GM06990 (cell line): ENCODE measurements around the gene SLC1A4.

Experiments
- DNase-seq: peaks from one replicate; pipeline ENCODE4 v3.0.0-alpha.2; 2011; ENCODE audit not compliant: insufficient read length; ENCODE audit errors: extremely low read depth
- H3K27me3 ChIP-seq: replicated peaks from 2 replicates; pipeline ENCODE4 v1.6.0; 2011; ENCODE audit warnings: low read length; ENCODE audit not compliant: control insufficient read depth, insufficient read depth
- H3K36me3 ChIP-seq: 2 replicates; pipeline ENCODE4 v1.5.1; 2011; ENCODE audit warnings: low read length; ENCODE audit not compliant: control insufficient read depth, insufficient read depth
- H3K4me3 ChIP-seq: replicated peaks from 2 replicates; pipeline ENCODE4 v1.5.1; 2011; ENCODE audit warnings: low read depth, mild to moderate bottlenecking, control low read depth, low read length
- TF ChIP-seq, protein P1 (sequence below): IDR thresholded peaks from 2 replicates; pipeline ENCODE4 v1.5.1; 2011; ENCODE audit warnings: low read length, control low read depth, mild to moderate bottlenecking, inconsistent platforms; ENCODE audit not compliant: insufficient read depth, poor library complexity, severe bottlenecking

SLC1A4 gene

DNA sequence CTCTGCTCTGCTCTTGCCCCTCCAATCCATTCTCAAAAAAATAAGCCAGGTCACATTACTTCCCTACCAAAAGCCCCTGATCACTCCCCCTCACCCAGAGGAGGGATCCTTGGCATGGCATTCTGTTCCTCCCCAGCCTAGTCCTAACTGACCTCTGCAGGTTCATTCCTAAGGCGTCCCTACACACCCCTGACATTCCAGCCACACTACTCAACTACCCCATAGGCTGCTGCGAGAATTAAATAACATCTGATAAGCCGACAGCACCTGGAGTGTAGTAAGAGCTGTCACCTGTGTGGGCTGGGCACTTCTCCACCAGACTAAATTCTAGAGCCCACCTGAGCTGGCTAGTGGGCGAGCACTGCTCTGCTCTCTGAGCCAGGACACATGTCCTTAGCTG lies 44.7 kb upstream of the SLC1A4 start:
- no peak for DNase-seq
- no peaks in the 10 kb centered on the region for H3K36me3 ChIP-seq
- TF ChIP-seq, protein P1, sequence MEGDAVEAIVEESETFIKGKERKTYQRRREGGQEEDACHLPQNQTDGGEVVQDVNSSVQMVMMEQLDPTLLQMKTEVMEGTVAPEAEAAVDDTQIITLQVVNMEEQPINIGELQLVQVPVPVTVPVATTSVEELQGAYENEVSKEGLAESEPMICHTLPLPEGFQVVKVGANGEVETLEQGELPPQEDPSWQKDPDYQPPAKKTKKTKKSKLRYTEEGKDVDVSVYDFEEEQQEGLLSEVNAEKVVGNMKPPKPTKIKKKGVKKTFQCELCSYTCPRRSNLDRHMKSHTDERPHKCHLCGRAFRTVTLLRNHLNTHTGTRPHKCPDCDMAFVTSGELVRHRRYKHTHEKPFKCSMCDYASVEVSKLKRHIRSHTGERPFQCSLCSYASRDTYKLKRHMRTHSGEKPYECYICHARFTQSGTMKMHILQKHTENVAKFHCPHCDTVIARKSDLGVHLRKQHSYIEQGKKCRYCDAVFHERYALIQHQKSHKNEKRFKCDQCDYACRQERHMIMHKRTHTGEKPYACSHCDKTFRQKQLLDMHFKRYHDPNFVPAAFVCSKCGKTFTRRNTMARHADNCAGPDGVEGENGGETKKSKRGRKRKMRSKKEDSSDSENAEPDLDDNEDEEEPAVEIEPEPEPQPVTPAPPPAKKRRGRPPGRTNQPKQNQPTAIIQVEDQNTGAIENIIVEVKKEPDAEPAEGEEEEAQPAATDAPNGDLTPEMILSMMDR = no peak
- H3K4me3 ChIP-seq = no peak overlapping the region
- H3K27me3 ChIP-seq = no peaks in the 10 kb centered on the region

DNA sequence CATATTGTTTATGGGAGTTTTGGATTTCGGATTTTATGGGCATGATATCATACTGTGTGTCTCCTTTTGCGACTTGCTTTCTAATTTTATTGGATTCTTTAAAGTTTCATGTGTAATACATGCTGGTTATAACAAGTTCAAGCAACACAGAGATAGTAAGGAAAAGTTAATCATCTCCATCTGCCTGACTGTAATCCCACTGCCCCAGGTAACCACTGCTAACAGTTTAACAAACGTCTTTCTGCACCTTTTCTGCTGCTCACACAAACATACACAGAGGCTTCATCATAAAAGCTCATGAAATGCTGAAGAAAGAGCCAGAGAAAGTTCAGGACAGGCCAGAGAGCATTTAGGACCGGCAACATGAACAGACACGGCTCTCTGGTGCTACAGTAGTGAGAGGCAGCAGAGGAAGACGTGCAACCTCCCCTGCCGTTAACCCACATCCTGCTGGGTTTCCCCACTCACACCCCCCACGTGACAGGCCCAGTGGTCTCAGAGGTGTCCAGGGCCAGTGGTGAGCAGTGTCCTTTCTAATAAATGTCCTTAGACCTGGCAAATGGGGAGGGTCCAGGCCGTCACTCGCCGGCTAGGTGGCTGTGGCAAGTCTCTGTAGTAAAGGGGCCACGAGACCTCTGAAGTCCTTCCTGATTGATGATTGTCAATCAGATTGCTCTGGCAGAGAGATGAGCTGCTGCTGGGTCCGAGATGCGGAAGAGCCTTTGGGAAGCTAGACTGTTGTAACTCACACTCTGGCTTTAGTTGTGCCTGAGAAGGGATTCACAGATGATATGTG lies 43.0 kb upstream of the SLC1A4 start:
- peak; percentile 85 for DNase-seq
- H3K36me3 ChIP-seq = no peaks in the 10 kb centered on the region
- TF ChIP-seq, protein P1 = no peak
- H3K27me3 ChIP-seq = no peaks in the 10 kb centered on the region
- peak overlapping the region; percentile 36 for H3K4me3 ChIP-seq

- no peaks in the 10 kb centered on the region for H3K27me3 ChIP-seq
- no peaks in the 10 kb centered on the region for H3K36me3 ChIP-seq
- TF ChIP-seq, protein P1 = no peak
- no peak for DNase-seq
- H3K4me3 ChIP-seq = peak overlapping the region; percentile 13
Measured at GRCh38 chr2:64946769-64947247, 42.4 kb upstream of the SLC1A4 start.

- TF ChIP-seq, protein P1 = no peak
- Histone ChIP-seq H3K27me3 (no peaks in the 10 kb centered on the region), H3K4me3 (no peak overlapping the region), H3K36me3 (no peaks in the 10 kb centered on the region)
- no peak for DNase-seq
Measured at GRCh38 chr2:64947885-64948284, 41.3 kb upstream of the SLC1A4 start.

DNA sequence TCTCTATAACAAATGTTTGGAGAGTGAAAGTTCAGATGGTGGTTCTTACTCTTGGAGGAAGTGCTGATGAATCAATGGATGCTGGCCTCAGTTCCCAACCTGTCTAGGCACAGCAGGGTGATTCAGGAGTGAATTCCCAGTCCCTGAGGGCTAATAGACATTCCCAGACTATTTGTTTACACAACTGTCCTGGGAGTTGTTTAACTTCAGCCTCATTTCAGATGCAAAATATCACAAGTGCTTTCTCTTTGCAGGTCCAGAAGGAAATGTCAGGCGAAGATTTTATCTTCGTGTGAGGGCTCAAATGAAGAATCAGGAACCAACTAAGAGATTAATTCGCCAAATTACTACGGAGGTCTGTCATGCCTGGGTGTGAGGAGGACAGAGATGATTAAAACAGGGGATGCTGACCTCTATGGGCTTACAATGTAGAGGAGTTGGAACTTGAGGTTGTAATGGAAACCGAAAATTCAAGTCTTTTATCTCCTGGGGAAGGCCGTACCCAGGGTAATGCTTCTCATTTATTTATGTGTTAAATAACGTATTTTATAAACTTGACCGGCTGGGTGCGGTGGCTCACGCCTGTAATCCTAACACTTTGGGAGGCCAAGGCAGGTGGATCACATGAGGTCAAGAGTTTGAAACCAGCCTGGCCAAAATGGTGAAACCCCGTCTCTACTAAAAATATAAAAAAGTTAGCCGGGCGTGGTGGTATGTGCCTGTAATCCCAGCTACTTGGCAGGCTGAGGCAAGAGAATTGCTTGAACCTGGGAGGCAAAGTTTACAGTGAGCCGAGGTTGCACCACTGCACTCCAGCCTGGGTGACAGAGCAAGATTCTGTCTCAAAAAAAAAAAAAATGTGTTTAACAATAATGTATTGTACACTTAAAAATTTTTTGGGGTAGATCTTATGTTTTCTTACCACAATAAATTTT lies 38.7 kb upstream of the SLC1A4 start:
- no peaks in the 10 kb centered on the region for H3K36me3 ChIP-seq
- no peak for DNase-seq
- TF ChIP-seq, protein P1 = no peak
- no peaks in the 10 kb centered on the region for H3K27me3 ChIP-seq
- no peak overlapping the region for H3K4me3 ChIP-seq
